Measurements from ENCODE around the gene PCDHB3. TPM values are rescaled to one million over a fixed set of nuclear protein-coding genes. Genes with fewer than 3 reads are reported as not detected.
"Not testable (repeated sequence)": the region's sequence is repeated elsewhere in the genome, so short reads cannot be mapped to it uniquely, and the experiment has no call there.

The PCDHB3 gene
- total RNA-seq, 1 donor from 2014 or later: 11.0 TPM

DNA sequence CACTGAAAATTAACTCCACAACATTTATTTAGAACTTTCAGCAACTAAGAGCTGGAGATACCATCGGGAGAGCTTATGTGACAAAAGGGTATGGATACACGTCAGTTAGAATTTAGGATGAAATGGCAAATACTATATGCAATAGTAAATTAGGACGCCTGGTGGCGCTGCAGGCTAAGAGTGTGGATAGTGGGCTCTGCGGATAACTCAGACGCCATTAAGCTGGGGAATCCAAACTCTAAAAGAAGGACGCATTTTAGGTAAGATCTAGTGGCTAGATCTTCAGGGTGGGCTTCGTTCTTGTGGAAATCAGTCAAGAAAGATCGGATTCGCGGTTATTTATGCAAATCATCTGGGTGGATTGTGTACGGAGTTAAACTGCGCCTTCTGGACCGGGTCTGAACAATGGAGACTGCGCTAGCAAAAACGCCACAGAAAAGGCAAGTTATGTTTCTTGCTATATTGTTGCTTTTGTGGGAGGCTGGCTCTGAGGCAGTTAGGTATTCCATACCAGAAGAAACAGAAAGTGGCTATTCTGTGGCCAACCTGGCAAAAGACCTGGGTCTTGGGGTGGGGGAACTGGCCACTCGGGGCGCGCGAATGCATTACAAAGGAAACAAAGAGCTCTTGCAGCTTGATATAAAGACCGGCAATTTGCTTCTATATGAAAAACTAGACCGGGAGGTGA, 34.9 kb downstream of the PCDHB3 start, which contains the start of gene PCDHB5:
PCDHB5 (plus strand) TSS at position 177 of the 688 bp plus-strand sequence; CDS start at position 406, 229 bp downstream.
- FAIRE-seq (no peak), DNase-seq (ENCODE audit: low spot score in 2 of 2) (no peak)

DNA sequence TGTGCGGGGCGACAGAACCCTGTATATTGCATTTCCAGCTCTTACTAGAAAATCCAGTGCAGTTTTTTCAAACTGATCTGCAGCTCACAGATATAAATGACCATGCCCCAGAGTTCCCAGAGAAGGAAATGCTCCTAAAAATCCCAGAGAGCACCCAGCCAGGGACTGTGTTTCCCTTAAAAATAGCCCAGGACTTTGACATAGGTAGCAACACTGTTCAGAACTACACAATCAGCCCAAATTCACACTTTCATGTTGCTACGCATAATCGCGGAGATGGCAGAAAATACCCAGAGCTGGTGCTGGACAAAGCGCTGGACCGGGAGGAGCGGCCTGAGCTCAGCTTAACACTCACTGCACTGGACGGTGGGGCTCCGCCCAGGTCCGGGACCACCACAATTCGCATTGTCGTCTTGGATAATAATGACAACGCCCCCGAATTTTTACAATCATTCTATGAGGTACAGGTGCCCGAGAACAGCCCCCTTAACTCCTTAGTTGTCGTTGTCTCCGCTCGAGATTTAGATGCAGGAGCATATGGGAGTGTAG, 35.5 kb downstream of the PCDHB3 start:
- DNase-seq (ENCODE audit: low spot score in 2 of 2): no peak
- no peak for FAIRE-seq

DNA sequence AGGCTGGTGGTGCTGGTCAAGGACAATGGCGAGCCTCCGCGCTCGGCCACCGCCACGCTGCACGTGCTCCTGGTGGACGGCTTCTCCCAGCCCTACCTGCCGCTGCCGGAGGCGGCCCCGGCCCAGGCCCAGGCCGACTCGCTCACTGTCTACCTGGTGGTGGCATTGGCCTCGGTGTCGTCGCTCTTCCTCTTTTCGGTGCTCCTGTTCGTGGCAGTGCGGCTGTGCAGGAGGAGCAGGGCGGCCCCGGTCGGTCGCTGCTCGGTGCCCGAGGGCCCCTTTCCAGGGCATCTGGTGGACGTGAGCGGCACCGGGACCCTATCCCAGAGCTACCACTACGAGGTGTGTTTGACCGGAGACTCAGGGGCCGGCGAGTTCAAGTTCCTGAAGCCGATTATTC, 37.1 kb downstream of the PCDHB3 start:
- DNase-seq (ENCODE audit: low spot score in 2 of 2); FAIRE-seq: not testable (repeated sequence)

DNA sequence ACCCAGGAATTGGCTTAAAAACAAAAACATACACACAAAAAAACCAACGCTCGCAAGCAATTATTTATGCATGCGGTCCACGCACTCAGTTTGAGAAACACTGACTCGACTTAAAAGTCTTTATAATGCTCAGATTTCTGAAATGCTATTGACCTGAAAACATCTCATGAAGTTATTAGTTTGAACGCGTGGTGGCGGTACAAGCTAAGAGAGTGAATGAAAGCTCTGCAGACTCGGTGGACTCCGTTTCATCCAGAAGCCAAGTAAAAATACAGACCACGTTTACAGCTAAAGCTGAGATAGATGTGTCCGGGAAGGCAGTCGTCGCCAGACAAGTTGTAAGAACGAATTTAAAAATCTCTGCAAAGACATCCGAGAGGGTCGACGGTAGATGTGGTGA, 49.5 kb downstream of the PCDHB3 start, which contains the start of gene PCDHB6:
PCDHB6 (plus strand) TSS at position 246 of the 400 bp plus-strand sequence. CDS start 201 bp downstream, outside the sequence.
- FAIRE-seq: no peak
- DNase-seq (ENCODE audit: low spot score in 2 of 2): no peak

DNA sequence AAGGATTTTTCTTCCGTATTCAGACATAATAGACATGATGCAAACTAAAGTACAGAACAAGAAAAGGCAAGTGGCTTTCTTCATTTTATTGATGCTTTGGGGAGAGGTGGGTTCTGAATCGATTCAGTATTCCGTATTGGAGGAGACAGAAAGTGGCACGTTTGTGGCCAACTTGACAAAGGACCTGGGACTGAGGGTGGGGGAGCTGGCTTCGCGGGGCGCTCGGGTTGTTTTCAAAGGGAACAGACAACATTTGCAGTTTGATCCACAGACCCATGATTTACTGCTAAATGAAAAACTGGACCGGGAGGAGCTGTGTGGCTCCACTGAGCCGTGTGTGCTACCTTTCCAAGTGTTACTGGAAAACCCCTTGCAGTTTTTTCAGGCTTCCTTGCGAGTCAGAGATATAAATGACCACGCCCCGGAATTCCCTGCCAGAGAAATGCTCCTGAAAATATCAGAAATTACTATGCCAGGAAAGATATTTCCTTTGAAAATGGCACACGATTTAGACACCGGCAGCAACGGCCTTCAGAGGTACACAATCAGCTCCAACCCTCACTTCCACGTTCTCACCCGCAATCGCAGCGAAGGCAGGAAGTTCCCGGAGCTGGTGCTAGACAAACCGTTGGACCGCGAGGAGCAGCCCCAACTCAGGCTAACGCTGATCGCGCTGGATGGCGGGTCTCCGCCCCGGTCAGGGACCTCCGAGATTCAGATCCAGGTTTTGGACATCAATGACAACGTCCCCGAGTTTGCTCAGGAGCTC, 50.1 kb downstream of the PCDHB3 start:
- no peak for DNase-seq (ENCODE audit: low spot score in 2 of 2)
- no peak for FAIRE-seq

DNA sequence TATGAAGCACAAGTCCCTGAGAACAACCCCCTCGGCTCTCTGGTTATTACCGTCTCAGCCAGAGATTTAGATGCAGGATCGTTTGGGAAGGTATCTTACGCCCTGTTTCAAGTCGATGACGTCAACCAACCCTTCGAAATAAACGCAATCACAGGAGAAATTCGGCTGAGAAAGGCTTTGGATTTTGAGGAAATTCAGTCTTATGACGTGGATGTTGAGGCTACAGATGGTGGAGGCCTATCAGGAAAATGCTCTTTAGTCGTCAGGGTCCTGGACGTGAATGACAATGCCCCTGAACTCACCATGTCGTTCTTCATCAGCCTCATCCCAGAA, 50.7 kb downstream of the PCDHB3 start:
- FAIRE-seq (no peak), DNase-seq (ENCODE audit: low spot score in 2 of 2) (no peak)

DNA sequence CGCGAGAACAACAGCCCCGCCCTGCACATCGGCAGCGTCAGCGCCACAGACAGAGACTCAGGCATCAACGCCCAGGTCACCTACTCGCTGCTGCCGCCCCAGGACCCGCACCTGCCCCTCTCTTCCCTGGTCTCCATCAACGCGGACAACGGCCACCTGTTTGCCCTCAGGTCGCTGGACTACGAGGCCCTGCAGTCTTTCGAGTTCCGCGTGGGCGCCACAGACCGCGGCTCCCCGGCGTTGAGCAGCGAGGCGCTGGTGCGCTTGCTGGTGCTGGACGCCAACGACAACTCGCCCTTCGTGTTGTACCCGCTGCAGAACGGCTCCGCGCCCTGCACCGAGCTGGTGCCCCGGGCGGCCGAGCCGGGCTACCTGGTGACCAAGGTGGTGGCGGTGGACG, 51.4 kb downstream of the PCDHB3 start:
- not testable (repeated sequence) for DNase-seq (ENCODE audit: low spot score in 2 of 2); FAIRE-seq

DNA sequence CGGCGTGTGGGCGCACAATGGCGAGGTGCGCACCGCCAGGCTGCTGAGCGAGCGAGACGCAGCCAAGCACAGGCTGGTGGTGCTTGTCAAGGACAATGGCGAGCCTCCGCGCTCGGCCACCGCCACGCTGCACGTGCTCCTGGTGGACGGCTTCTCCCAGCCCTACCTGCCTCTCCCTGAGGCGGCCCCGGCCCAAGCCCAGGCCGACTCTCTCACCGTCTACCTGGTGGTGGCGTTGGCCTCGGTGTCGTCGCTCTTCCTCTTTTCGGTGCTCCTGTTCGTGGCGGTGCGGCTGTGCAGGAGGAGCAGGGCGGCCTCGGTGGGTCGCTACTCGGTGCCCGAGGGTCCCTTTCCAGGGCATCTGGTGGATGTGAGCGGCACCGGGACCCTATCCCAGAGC, 51.8 kb downstream of the PCDHB3 start:
- not testable (repeated sequence) for FAIRE-seq; DNase-seq (ENCODE audit: low spot score in 2 of 2)

Other genes with a start within 250 kb of the PCDHB3 start
- gene PCDHA10, start 244.6 kb upstream of the PCDHB3 start, total RNA-seq: 10.6 TPM
- 29.3 TPM for gene PCDHA11, start 231.5 kb upstream of the PCDHB3 start, total RNA-seq
- gene PCDHA12, start 225.2 kb upstream of the PCDHB3 start, total RNA-seq: 11.0 TPM
- 13.5 TPM for gene PCDHA13, start 218.3 kb upstream of the PCDHB3 start, total RNA-seq
- 76.2 TPM for gene PCDHAC1, start 174.2 kb upstream of the PCDHB3 start, total RNA-seq
- gene PCDHAC2, start 134.0 kb upstream of the PCDHB3 start, total RNA-seq: 29.8 TPM
- gene PCDHB1, start 49.1 kb upstream of the PCDHB3 start, total RNA-seq: 0.82 TPM
- 13.0 TPM for gene PCDHB2, start 5.9 kb upstream of the PCDHB3 start, total RNA-seq
- gene PCDHB4, start 21.3 kb downstream of the PCDHB3 start, total RNA-seq: 4.5 TPM
- gene PCDHB5, start 34.7 kb downstream of the PCDHB3 start, total RNA-seq: 7.3 TPM
- 3.3 TPM for gene PCDHB6, start 49.6 kb downstream of the PCDHB3 start, total RNA-seq
- gene PCDHB7, start 72.2 kb downstream of the PCDHB3 start, total RNA-seq: 9.8 TPM
- 7.7 TPM for gene PCDHB8, start 77.3 kb downstream of the PCDHB3 start, total RNA-seq
- gene PCDHB16, start 81.9 kb downstream of the PCDHB3 start, total RNA-seq: 5.3 TPM
- gene PCDHB9, start 86.7 kb downstream of the PCDHB3 start, total RNA-seq: 4.9 TPM
- 13.9 TPM for gene PCDHB10, start 91.9 kb downstream of the PCDHB3 start, total RNA-seq
- 13.0 TPM for gene PCDHB11, start 99.2 kb downstream of the PCDHB3 start, total RNA-seq
- gene PCDHB12, start 108.2 kb downstream of the PCDHB3 start, total RNA-seq: 12.6 TPM
- 6.1 TPM for gene PCDHB13, start 113.4 kb downstream of the PCDHB3 start, total RNA-seq
- gene PCDHB14, start 122.9 kb downstream of the PCDHB3 start, total RNA-seq: 12.6 TPM
- gene PCDHB15, start 144.9 kb downstream of the PCDHB3 start, total RNA-seq: 18.3 TPM
- gene SLC25A2, start 203.6 kb downstream of the PCDHB3 start, total RNA-seq: not detected
- gene TAF7, start 220.3 kb downstream of the PCDHB3 start, total RNA-seq: 119 TPM
- 3.3 TPM for gene PCDHGA1, start 230.0 kb downstream of the PCDHB3 start, total RNA-seq
- 4.5 TPM for gene PCDHGA2, start 238.3 kb downstream of the PCDHB3 start, total RNA-seq
- gene PCDHGA3, start 243.4 kb downstream of the PCDHB3 start, total RNA-seq: 4.1 TPM
- 6.1 TPM for gene PCDHGB1, start 249.6 kb downstream of the PCDHB3 start, total RNA-seq